HEK293T (cell line): ENCODE data around the gene SLC37A1.

Source experiments
- CTCF ChIA-PET: fragments of 350-600 bp; formaldehyde crosslinking; extraction: SDS; loops from one replicate; lab custom pipeline; 2021; ENCODE audit warnings: antibody characterized with exemption, inconsistent platforms; lab: Yijun Ruan, JAX
- POLR2A ChIA-PET: fragments of 350-600 bp; formaldehyde crosslinking; extraction: SDS; loops from one replicate; lab custom pipeline; 2020; ENCODE audit warnings: antibody characterized with exemption, inconsistent platforms; lab: Yijun Ruan, JAX
- DNase-seq: peaks from one replicate; pipeline ENCODE4 v3.0.0; 2012; ENCODE audit warnings: mixed read lengths; ENCODE audit errors: extremely low spot score
- ARNT ChIP-seq: fragments of 450-650 bp; IDR thresholded peaks from 2 replicates; pipeline ENCODE4 v1.6.1; 2017; ENCODE audit warnings: mild to moderate bottlenecking
- BHLHE40 ChIP-seq: fragments of 450-650 bp; IDR thresholded peaks from 2 replicates; pipeline ENCODE4 v1.6.1; 2016; ENCODE audit warnings: mild to moderate bottlenecking, moderate library complexity, borderline replicate concordance
- CTBP1 ChIP-seq: fragments of 450-650 bp; IDR thresholded peaks from 2 replicates; pipeline ENCODE4 v1.6.1; 2016; ENCODE audit warnings: borderline replicate concordance
- ELF4 ChIP-seq: fragments of 450-650 bp; IDR thresholded peaks from 2 replicates; pipeline ENCODE4 v1.6.1; 2017; ENCODE audit warnings: antibody characterized with exemption
- FOXA1 ChIP-seq: fragments of 450-650 bp; IDR thresholded peaks from 2 replicates; pipeline ENCODE4 v1.6.1; 2016; ENCODE audit warnings: mild to moderate bottlenecking
- FOXK2 ChIP-seq: fragments of 450-650 bp; IDR thresholded peaks from 2 replicates; pipeline ENCODE4 v1.6.1; 2016; ENCODE audit warnings: mild to moderate bottlenecking
- FOXM1 ChIP-seq: fragments of 450-650 bp; IDR thresholded peaks from 2 replicates; pipeline ENCODE4 v1.6.1; 2017; ENCODE audit warnings: mild to moderate bottlenecking, borderline replicate concordance
- HDGF ChIP-seq: fragments of 450-650 bp; IDR thresholded peaks from 2 replicates; pipeline ENCODE4 v1.6.1; 2017; ENCODE audit warnings: antibody characterized with exemption, borderline replicate concordance
- L3MBTL2 ChIP-seq: fragments of 450-650 bp; conservative IDR thresholded peaks from 2 replicates; pipeline ENCODE4 v1.6.1; 2016; ENCODE audit warnings: mild to moderate bottlenecking
- LEF1 ChIP-seq: fragments of 450-650 bp; IDR thresholded peaks from 2 replicates; pipeline ENCODE4 v1.6.1; 2017; ENCODE audit warnings: mild to moderate bottlenecking, borderline replicate concordance
- NFRKB ChIP-seq: fragments of 450-650 bp; IDR thresholded peaks from 2 replicates; pipeline ENCODE4 v1.6.1; 2016; ENCODE audit warnings: mild to moderate bottlenecking, moderate library complexity
- SP1 ChIP-seq: fragments of 450-650 bp; IDR thresholded peaks from 2 replicates; pipeline ENCODE4 v1.6.1; 2017
- SUZ12 ChIP-seq: fragments of 450-650 bp; IDR thresholded peaks from 2 replicates; pipeline ENCODE4 v1.6.1; 2016; ENCODE audit warnings: mild to moderate bottlenecking
- TARDBP ChIP-seq: fragments of 450-650 bp; IDR thresholded peaks from 2 replicates; pipeline ENCODE4 v1.6.1; 2016
- ZNF384 ChIP-seq: fragments of 450-650 bp; IDR thresholded peaks from 2 replicates; pipeline ENCODE4 v1.6.1; 2016
- TF ChIP-seq, protein P1 (sequence below): fragments of 450-650 bp; IDR thresholded peaks from 2 replicates; pipeline ENCODE4 v1.6.1; 2016

The SLC37A1 gene

DNA sequence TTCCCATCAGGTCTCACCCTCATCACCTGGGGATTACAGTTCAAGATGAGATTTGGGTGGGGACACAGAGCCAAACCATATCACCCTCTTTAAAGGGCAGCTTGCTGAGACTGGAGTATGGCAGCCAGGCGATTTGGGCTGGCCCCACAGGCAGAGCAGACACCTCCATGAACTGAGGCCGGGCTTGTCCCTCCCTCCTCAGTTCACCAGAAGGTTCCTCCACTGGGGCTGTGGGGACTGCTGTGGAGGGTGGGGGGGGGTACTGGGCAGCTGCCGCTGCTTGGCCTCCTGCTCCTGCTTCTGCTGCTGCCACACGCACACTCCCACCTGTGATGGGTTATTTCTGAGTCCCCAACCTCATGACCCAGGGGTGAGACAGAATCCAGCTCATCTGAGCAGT is 85.8 kb downstream of the SLC37A1 start:
- ChIA-PET POLR2A (no interaction called here), CTCF (no interaction called here)
- no peak for DNase-seq
- no peak for TF ChIP-seq SUZ12
- no peak for TF ChIP-seq FOXA1
- no peak for TF ChIP-seq LEF1
- TF ChIP-seq SP1, result no peak
- TF ChIP-seq L3MBTL2, result no peak
- TF ChIP-seq ELF4, result no peak
- TF ChIP-seq NFRKB, result no peak
- TF ChIP-seq FOXK2, result no peak
- TF ChIP-seq FOXM1, result no peak
- TF ChIP-seq TARDBP, result no peak

DNA sequence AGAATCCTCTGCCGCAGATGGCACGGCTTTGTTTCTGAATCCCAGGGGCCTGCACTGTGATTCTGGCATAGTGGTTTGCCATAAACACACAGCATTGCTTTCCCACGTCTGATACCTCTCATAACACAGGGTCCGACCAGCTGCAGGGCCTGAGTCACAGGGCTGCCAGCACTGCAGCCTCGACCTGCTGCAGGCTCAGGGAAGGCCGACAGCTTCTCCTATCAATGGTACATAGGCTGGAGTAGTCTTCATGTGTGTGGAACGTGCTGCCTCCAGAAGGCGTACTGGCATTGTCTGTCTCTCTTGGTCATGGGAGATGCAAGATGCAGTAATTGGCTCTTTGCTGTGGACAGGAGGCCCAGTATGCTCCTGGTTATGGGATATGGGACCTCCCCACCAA is 86.3 kb downstream of the SLC37A1 start:
- ChIA-PET CTCF (no interaction called here), POLR2A (no interaction called here)
- TF ChIP-seq BHLHE40 (no peak), ELF4 (no peak), L3MBTL2 (no peak), FOXK2 (no peak), SUZ12 (no peak), HDGF (no peak), ARNT (no peak)
- TF ChIP-seq, protein P1, sequence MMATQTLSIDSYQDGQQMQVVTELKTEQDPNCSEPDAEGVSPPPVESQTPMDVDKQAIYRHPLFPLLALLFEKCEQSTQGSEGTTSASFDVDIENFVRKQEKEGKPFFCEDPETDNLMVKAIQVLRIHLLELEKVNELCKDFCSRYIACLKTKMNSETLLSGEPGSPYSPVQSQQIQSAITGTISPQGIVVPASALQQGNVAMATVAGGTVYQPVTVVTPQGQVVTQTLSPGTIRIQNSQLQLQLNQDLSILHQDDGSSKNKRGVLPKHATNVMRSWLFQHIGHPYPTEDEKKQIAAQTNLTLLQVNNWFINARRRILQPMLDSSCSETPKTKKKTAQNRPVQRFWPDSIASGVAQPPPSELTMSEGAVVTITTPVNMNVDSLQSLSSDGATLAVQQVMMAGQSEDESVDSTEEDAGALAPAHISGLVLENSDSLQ, result no peak
- DNase-seq, result no peak

DNA sequence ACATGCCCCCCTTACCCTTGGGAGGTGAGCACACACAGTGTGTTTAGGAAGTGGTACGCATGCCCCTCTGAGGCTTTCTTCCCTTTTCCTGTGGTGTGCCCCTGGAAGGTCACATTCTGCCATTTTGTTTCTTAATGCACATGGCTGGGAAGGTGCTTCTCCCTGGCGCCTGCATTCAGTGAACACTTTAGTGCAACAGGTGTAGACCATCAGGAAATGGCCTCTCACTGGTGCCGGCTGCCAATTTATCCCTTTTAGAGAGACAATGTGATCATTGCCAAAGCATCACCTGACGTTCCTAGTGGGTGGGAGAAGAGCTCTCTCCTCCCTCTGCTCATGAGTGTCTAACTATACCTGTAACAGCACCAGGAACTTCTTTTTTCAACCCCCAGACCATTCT is 88.0 kb downstream of the SLC37A1 start:
- ChIA-PET POLR2A (no interaction called here), CTCF (no interaction called here)
- no peak for DNase-seq
- TF ChIP-seq FOXA1 (no peak), ELF4 (no peak), FOXK2 (no peak), ARNT (no peak), NFRKB (no peak), FOXM1 (no peak), HDGF (no peak), SP1 (no peak), SUZ12 (no peak), CTBP1 (no peak), BHLHE40 (no peak), ZNF384 (no peak), TARDBP (no peak)
- TF ChIP-seq, protein P1, result no peak

DNA sequence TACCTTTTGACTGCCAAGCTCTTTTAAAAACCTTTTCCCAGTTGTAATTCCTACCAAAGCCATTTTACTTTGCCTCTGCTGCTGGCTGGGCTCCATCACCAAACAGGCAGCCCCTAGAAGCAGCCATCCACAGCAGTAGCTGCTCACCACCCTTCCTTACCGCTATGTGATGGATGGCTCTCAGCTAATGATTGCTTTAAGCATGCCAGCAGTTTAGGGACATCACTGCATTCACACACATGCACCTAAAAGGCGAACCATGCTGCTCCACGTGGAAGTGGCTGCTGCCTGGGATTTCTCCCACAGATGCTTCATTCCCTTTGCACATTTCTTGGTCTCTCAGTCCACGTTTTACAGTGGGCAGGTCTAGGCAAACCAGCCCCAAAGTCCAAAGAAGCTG is 93.5 kb downstream of the SLC37A1 start:
- DNase-seq, result no peak
- ChIA-PET CTCF (no interaction called here), POLR2A (no interaction called here)
- no peak for TF ChIP-seq SUZ12
- no peak for TF ChIP-seq HDGF
- TF ChIP-seq ARNT, result no peak

DNA sequence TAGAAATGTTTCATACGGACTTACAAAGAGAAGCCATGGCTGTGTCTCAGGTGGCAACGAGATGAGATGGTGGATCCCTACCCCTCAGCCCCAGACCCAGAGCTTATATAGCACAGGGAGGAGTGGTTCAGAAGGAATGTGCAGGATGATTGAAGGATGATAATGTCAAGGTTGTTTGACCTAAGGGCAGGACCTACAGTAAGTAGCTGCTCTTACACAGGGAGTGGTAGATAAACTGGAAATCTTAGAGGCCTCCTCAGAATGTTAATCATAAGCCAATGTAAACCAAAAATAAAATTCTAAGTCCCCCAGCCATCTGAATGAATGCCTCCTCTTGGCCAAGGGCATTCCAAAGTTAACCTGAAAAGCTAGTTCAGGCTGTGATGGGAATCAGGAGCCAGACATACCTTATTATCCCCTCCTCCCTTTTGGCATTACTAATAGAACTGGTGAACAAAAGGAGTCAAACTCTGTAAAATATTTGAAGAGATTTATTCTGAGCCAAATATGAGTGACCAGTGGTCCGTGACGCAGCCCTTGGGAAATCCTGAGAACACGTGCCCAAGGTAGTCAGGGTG is 94.0 kb downstream of the SLC37A1 start:
- TF ChIP-seq ZNF384 (no peak), HDGF (no peak), LEF1 (no peak), SP1 (no peak), L3MBTL2 (no peak)
- TF ChIP-seq, protein P1, result no peak
- POLR2A ChIA-PET, result no interaction called here
- no peak for DNase-seq
- CTCF ChIA-PET, result no interaction called here

DNA sequence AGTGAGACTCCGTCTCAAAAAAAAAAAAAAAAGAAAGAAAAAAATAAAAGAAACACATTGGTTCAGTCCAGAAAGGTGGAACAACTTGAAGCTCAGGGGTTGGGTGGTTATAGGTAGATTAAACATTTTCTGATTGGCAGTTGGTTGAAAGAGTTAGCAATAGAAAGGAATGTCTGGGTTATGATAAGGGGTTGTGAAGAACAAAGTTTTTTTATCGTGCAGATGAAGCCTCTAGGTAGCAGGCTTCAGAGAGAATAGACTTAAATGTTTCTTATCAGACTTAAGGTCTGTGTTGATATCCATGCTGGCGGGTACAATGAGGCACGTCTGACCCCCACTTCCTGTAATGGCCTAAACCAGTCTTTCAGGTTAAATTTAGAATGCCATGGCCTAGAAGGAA is 94.8 kb downstream of the SLC37A1 start:
- CTCF ChIA-PET, result interaction anchor here (0.6 kb wide), 1 partner anchor 271 kb away, joined by 6 read pairs; no protein-coding TSS in a partner anchor
- POLR2A ChIA-PET, result no interaction called here
- DNase-seq, result no peak

DNA sequence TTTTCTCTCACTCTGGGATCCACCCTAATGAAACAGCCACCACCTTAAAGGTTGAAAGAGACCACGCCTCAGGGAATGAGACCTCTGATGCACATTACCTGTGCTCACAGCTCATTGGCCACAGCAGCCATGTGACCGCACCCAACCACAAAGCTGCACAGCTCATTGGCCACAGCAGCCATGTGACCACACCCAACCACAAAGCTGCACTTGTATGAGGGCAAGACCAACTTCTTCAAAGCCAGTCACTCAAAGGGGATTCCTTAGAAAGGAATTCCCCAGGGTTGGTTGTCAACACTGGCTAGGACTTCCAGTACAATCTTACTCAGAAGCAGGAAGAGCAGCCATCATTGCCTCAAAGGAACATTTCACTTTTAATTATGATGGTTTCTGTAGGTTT is 96.2 kb downstream of the SLC37A1 start:
- TF ChIP-seq ARNT (no peak), ELF4 (no peak), ZNF384 (no peak), SP1 (no peak), FOXM1 (no peak), L3MBTL2 (no peak), FOXK2 (no peak), BHLHE40 (no peak), SUZ12 (no peak), HDGF (no peak), TARDBP (no peak), FOXA1 (no peak), LEF1 (no peak), CTBP1 (no peak), NFRKB (no peak)
- TF ChIP-seq, protein P1, result no peak
- DNase-seq, result no peak
- ChIA-PET CTCF (no interaction called here), POLR2A (no interaction called here)

More for the DNA sequence above, 94.8 kb downstream of the SLC37A1 start:
- no peak for TF ChIP-seq SP1
- TF ChIP-seq BHLHE40, result no peak
- TF ChIP-seq L3MBTL2, result no peak
- TF ChIP-seq SUZ12, result no peak
- no peak for TF ChIP-seq FOXA1
